ENCODE measurements around the gene CKB.
A peak's percentile ranks its signal among the peaks of the same experiment; 100 is the strongest.

The CKB gene

GRCh38 chr14:103483600-103483999, 39.0 kb downstream of the CKB start:
- DNase-seq = peak; percentile 31

- DNase-seq = no peak
These were observed 42.0 kb downstream of the CKB start for GRCh38 chr14:103480595-103480994.

- no peak for DNase-seq
These were observed 46.0 kb downstream of the CKB start for GRCh38 chr14:103476631-103477030.

- no peak for DNase-seq
These were observed 46.6 kb downstream of the CKB start for GRCh38 chr14:103476065-103476464.

GRCh38 chr14:103474893-103475292, 47.7 kb downstream of the CKB start:
- no peak for DNase-seq

GRCh38 chr14:103472939-103473338, 49.7 kb downstream of the CKB start:
- DNase-seq = no peak
